ENCODE data around the gene XAGE2. TPM values are rescaled to one million over a fixed set of nuclear protein-coding genes. Genes with fewer than 3 reads are reported as not detected.

XAGE2 gene
- total and polyA plus RNA-seq, 4 donors = not detected

GRCh38 chrX:52380993-52381392, 12.2 kb downstream of the XAGE2 start:
- H3K36me3 ChIP-seq (ENCODE audit: control insufficient read depth in 4 of 4, insufficient read depth in 3 of 4, low read depth in 1 of 4, low read length in 3 of 4) = no peaks in the 10 kb centered on the region
- H3K4me1 ChIP-seq (ENCODE audit: control insufficient read depth in 4 of 4, insufficient read depth in 4 of 4, low read length in 3 of 4) = no peaks in the 10 kb centered on the region
- H3K27ac ChIP-seq (ENCODE audit: low read depth in 1 of 2, low read length in 2 of 2) = no peak overlapping the region
- no peak for TF ChIP-seq ATF3 (IDR thresholded peaks at IDR 0.05)
- TF ChIP-seq, protein P1, sequence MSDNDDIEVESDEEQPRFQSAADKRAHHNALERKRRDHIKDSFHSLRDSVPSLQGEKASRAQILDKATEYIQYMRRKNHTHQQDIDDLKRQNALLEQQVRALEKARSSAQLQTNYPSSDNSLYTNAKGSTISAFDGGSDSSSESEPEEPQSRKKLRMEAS (IDR thresholded peaks at IDR 0.05) = no peak
- TF ChIP-seq JUND (IDR thresholded peaks at IDR 0.05) = no peak
- no peak for TF ChIP-seq SP1 (IDR thresholded peaks at IDR 0.05)
- TF ChIP-seq YY1 (IDR thresholded peaks at IDR 0.05) = no peak
- TF ChIP-seq TAF1 (conservative IDR thresholded peaks at IDR 0.05) = no peak
- no peak for TF ChIP-seq HNF4A (conservative IDR thresholded peaks at IDR 0.05)
- no peak for TF ChIP-seq GABPA (IDR thresholded peaks at IDR 0.05 in 1 of 2, conservative IDR thresholded peaks at IDR 0.05 in 1 of 2)
- no peak for TF ChIP-seq EGR1 (IDR thresholded peaks at IDR 0.05; ENCODE audit: low read depth in 2 of 2)
- WGBS = 89% methylated on average over 7 of the region's 7 CpGs
- no peak for DNase-seq (ENCODE audit: low spot score)
- H3K9me3 ChIP-seq (ENCODE audit: control insufficient read depth in 4 of 4, low read length in 3 of 4) = no peaks in the 10 kb centered on the region
- peaks cover 0 to 4% (median 0%) of the 10 kb centered on the region in 4 donors for H3K27me3 ChIP-seq (ENCODE audit: control insufficient read depth in 4 of 4, insufficient read depth in 4 of 4, low read length in 3 of 4)
- H3K9ac ChIP-seq (ENCODE audit: low read depth in 1 of 2, low read length in 2 of 2) = no peak overlapping the region
- no peak overlapping the region for H3K4me3 ChIP-seq (ENCODE audit: low read depth in 1 of 3, low read length in 3 of 3)

DNA sequence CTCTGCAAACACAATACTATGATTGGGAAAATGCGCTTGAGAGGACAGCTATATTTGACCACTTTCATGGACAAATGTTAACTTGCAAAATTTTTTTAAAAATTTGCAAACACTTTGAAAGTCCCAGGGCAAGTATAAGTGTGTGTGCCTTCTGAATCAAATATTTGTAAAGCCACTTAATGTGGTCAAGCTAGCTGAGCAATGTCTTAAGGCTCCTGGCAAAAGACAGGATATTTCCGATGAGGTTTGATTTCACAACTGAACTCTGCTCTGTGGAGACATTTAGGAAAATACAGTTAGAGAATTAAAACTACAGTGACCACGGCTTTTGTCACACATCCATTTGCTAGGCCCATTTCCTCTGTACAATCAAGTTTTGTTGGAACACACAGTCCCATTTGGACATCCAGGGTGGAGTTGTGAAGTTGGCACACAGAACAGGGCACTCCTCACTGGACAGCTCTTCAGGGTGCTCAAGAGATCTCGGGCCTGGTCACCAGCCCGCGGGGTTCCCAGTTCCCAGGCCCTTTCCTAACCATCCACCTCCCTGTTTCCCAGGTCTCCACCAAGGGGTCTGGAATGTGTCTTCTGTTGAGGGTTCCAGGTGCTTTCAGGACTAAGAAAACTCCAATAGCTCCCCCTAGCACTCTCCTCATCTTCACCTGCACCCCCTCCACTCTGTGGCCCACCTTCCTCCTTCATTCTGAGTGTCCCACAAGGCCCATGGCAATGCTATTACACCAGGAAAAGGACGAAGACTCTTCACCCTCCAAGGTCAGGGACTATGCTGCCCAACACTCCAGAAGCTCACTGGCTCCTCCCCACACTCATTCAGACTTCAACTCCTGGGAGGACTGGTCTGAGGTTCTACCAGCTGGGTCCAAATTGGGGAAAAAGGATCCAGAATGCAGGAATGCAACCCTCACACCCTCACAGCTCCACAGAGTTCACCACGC, 41.9 kb downstream of the XAGE2 start:
- Histone ChIP-seq H3K36me3 (ENCODE audit: control insufficient read depth in 4 of 4, insufficient read depth in 3 of 4, low read depth in 1 of 4, low read length in 3 of 4) (no peaks in the 10 kb centered on the region), H3K4me1 (ENCODE audit: control insufficient read depth in 4 of 4, insufficient read depth in 4 of 4, low read length in 3 of 4) (no peaks in the 10 kb centered on the region), H3K4me3 (ENCODE audit: low read depth in 1 of 3, low read length in 3 of 3) (no peak overlapping the region), H3K9ac (ENCODE audit: low read depth in 1 of 2, low read length in 2 of 2) (no peak overlapping the region), H3K9me3 (ENCODE audit: control insufficient read depth in 4 of 4, low read length in 3 of 4) (no peaks in the 10 kb centered on the region), H3K27me3 (ENCODE audit: control insufficient read depth in 4 of 4, insufficient read depth in 4 of 4, low read length in 3 of 4) (no peaks in the 10 kb centered on the region), H3K27ac (ENCODE audit: low read depth in 1 of 2, low read length in 2 of 2) (no peak overlapping the region)
- no peak for DNase-seq (ENCODE audit: low spot score)
- 86% methylated on average over 8 of the region's 8 CpGs for WGBS
- TF ChIP-seq HNF4G (IDR thresholded peaks at IDR 0.05) (no peak), ZBTB33 (IDR thresholded peaks at IDR 0.05) (no peak), ATF3 (IDR thresholded peaks at IDR 0.05) (no peak)

DNA sequence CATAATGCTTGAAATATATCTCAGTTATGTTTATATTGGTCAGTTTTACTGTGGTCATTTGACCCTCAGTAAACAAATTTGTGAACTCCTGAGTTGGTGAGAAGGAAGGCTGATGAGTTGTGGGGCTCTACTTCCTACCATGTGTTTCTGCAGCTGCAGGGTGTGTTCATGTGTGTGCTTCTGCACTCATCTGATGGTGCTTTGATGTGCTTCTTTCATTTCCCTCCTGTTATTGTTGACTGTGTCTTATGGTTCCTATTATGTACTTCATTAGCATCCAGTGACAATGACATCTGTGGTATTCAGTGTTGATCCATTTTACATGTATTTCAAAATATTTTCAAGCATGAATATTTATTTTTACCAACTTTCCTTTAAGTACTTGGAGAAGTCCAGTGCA, 46.5 kb downstream of the XAGE2 start:
- no peaks in the 10 kb centered on the region for H3K27me3 ChIP-seq (ENCODE audit: control insufficient read depth in 4 of 4, insufficient read depth in 4 of 4, low read length in 3 of 4)
- no peaks in the 10 kb centered on the region for H3K9me3 ChIP-seq (ENCODE audit: control insufficient read depth in 4 of 4, low read length in 3 of 4)
- no peak for DNase-seq (ENCODE audit: low spot score)
- no peak overlapping the region for H3K4me3 ChIP-seq (ENCODE audit: low read depth in 1 of 3, low read length in 3 of 3)
- H3K36me3 ChIP-seq (ENCODE audit: control insufficient read depth in 4 of 4, insufficient read depth in 3 of 4, low read depth in 1 of 4, low read length in 3 of 4) = no peaks in the 10 kb centered on the region
- no peaks in the 10 kb centered on the region for H3K4me1 ChIP-seq (ENCODE audit: control insufficient read depth in 4 of 4, insufficient read depth in 4 of 4, low read length in 3 of 4)
- no peak overlapping the region for H3K27ac ChIP-seq (ENCODE audit: low read depth in 1 of 2, low read length in 2 of 2)
- TF ChIP-seq, protein P1 (IDR thresholded peaks at IDR 0.05) = no peak
- no peak overlapping the region for H3K9ac ChIP-seq (ENCODE audit: low read depth in 1 of 2, low read length in 2 of 2)
